IMR-90 (cell line): ENCODE measurements around the gene SLC46A2.

Experiments used
- CEBPB ChIP-seq: IDR thresholded peaks from 2 replicates; pipeline ENCODE4 v1.6.1; 2012; ENCODE audit warnings: low read depth, low read length, improper control_type of control experiment
- CHD1 ChIP-seq: IDR thresholded peaks from 2 replicates; pipeline ENCODE4 v1.6.1; 2012; ENCODE audit warnings: low read depth, low read length, improper control_type of control experiment
- MXI1 ChIP-seq: IDR thresholded peaks from 2 replicates; pipeline ENCODE4 v1.6.1; 2012; ENCODE audit warnings: low read depth, mild to moderate bottlenecking, low read length, moderate library complexity, borderline replicate concordance
- NFE2L2 ChIP-seq: fragments of 150-350 bp; IDR thresholded peaks from 2 replicates; pipeline ENCODE4 v1.6.1; 2016; ENCODE audit warnings: low read depth, mild to moderate bottlenecking, low read length
- POLR2A ChIP-seq: IDR thresholded peaks from 2 replicates; pipeline ENCODE4 v1.6.1; 2012; ENCODE audit warnings: mild to moderate bottlenecking, low read depth, low read length
- RAD21 ChIP-seq: IDR thresholded peaks from 2 replicates; pipeline ENCODE4 v1.6.1; 2012; ENCODE audit warnings: low read length, improper control_type of control experiment
- RCOR1 ChIP-seq: IDR thresholded peaks from 2 replicates; pipeline ENCODE4 v1.6.1; 2012; ENCODE audit warnings: mild to moderate bottlenecking, low read length, improper control_type of control experiment; ENCODE audit not compliant: insufficient replicate concordance
- SMC3 ChIP-seq: fragments of 150-350 bp; IDR thresholded peaks from 2 replicates; pipeline ENCODE4 v1.6.1; 2016; ENCODE audit warnings: low read depth, mild to moderate bottlenecking, antibody characterized with exemption, low read length, moderate library complexity
- TF ChIP-seq, protein P1 (sequence below): fragments of 150-350 bp; IDR thresholded peaks from 2 replicates; pipeline ENCODE4 v1.6.1; 2017; ENCODE audit warnings: mild to moderate bottlenecking, antibody characterized with exemption, low read length, low read depth
- TF ChIP-seq, protein P2 (sequence below): conservative IDR thresholded peaks from 2 replicates; pipeline ENCODE4 v1.5.1; 2012; ENCODE audit warnings: mild to moderate bottlenecking, low read depth, low read length, improper control_type of control experiment

DNA sequence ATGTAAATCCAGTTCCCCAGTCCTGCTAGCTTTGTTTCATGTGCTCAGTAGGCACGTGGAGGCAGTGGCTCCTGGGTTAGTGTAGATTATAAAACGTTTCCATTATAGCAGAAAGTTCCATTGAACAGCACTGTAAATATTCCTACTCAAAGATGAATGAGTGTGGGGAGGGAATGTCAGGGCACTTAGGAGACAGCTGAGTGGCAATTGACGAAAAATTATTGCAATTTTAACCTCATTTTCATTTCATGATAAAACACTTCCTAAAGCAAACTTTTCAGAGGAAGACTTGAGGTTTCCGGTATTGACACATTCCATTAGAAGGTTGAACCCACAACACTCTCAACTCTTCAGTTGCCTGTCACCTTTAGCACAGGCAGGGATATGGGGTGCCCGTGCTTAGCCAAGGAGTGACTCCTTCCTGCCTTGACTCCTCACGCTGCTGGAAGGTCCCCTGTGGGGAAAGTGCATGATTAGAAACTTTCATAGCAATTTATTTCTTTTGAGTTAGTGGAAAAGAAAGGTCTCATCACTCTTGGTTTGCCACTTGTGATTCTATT lies 41.2 kb downstream of the SLC46A2 start:
- TF ChIP-seq, protein P1, sequence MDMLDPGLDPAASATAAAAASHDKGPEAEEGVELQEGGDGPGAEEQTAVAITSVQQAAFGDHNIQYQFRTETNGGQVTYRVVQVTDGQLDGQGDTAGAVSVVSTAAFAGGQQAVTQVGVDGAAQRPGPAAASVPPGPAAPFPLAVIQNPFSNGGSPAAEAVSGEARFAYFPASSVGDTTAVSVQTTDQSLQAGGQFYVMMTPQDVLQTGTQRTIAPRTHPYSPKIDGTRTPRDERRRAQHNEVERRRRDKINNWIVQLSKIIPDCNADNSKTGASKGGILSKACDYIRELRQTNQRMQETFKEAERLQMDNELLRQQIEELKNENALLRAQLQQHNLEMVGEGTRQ: no peak
- TF ChIP-seq, protein P2, sequence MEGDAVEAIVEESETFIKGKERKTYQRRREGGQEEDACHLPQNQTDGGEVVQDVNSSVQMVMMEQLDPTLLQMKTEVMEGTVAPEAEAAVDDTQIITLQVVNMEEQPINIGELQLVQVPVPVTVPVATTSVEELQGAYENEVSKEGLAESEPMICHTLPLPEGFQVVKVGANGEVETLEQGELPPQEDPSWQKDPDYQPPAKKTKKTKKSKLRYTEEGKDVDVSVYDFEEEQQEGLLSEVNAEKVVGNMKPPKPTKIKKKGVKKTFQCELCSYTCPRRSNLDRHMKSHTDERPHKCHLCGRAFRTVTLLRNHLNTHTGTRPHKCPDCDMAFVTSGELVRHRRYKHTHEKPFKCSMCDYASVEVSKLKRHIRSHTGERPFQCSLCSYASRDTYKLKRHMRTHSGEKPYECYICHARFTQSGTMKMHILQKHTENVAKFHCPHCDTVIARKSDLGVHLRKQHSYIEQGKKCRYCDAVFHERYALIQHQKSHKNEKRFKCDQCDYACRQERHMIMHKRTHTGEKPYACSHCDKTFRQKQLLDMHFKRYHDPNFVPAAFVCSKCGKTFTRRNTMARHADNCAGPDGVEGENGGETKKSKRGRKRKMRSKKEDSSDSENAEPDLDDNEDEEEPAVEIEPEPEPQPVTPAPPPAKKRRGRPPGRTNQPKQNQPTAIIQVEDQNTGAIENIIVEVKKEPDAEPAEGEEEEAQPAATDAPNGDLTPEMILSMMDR: no peak
- no peak for TF ChIP-seq POLR2A
- no peak for TF ChIP-seq MXI1
- no peak for TF ChIP-seq RCOR1
- no peak for TF ChIP-seq RAD21
- no peak for TF ChIP-seq CEBPB
- no peak for TF ChIP-seq NFE2L2
- no peak for TF ChIP-seq SMC3
- TF ChIP-seq CHD1: no peak
